Activated CD4-positive, alpha-beta T cell treated with anti-CD3 and anti-CD28 coated beads, Interleukin-2, amount 10 ng/mL, durations not matched to agents 7 days and 5 days (primary cell): ENCODE data around the gene DUXB. TPM values are rescaled to one million over a fixed set of nuclear protein-coding genes. Genes with fewer than 3 reads are reported as not detected.

Experiments used
- CTCF ChIA-PET: fragments of 350-600 bp; sonication (Branson Sonifier 250); formaldehyde crosslinking; loops from one replicate; lab custom pipeline; 2021; ENCODE audit warnings: antibody characterized with exemption; lab: Charles Lee
- POLR2A ChIA-PET: fragments of 350-600 bp; sonication (Branson Sonifier 250); formaldehyde crosslinking; loops from one replicate; lab custom pipeline; 2021; ENCODE audit warnings: antibody characterized with exemption; lab: Charles Lee
- DNase-seq: peaks from one replicate; pipeline ENCODE4 v3.0.0-alpha.2; 2020
- H3K27ac Mint-ChIP-seq: one replicate; pipeline ENCODE4 v1.8.0; 2021; ENCODE audit warnings: mild to moderate bottlenecking, moderate library complexity, mixed read lengths
- H3K27me3 Mint-ChIP-seq: one replicate; pipeline ENCODE4 v1.8.0; 2021; ENCODE audit warnings: mixed read lengths
- H3K36me3 Mint-ChIP-seq: one replicate; pipeline ENCODE4 v1.8.0; 2021; ENCODE audit warnings: low read depth, mixed read lengths
- H3K4me1 Mint-ChIP-seq: one replicate; pipeline ENCODE4 v1.8.0; 2021; ENCODE audit warnings: mixed read lengths
- H3K4me3 Mint-ChIP-seq: one replicate; pipeline ENCODE4 v1.8.0; 2021; ENCODE audit warnings: mild to moderate bottlenecking, moderate library complexity, mixed read lengths
- H3K9me3 Mint-ChIP-seq: one replicate; pipeline ENCODE4 v1.8.0; 2021; ENCODE audit warnings: mixed read lengths
- total RNA-seq, 2 experiments: library from RNA; stranded (reverse); gene quantifications; one replicate each; pipeline ENCODE4 v1.2.3, GENCODE V29; 2021

Gene DUXB
- total RNA-seq, 2 experiments from 2014 or later = not detected

GRCh38 chr16:75648265-75649076 lies 52.8 kb downstream of the DUXB start:
- Mint-ChIP-seq H3K36me3 (peaks cover 56% of the 10 kb centered on the region), H3K27me3 (no peaks in the 10 kb centered on the region), H3K4me1 (peaks cover 70% of the 10 kb centered on the region), H3K27ac (peak overlapping the region; percentile 94), H3K4me3 (peak overlapping the region; percentile 99), H3K9me3 (no peaks in the 10 kb centered on the region)
- DNase-seq = peak; percentile 90
- CTCF ChIA-PET = interaction anchor here (0.5 to 2.9 kb wide), 8 partner anchors 8 to 268 kb away, joined by 3 to 13 read pairs (median 4); partner anchors contain the start of gene TMEM170A
- POLR2A ChIA-PET = interaction anchor here (0.7 to 1.0 kb wide), 2 partner anchors 25 to 547 kb away, joined by 3 to 4 read pairs; partner anchors contain the start of gene ADAT1

- Mint-ChIP-seq H3K36me3 (peaks cover 55% of the 10 kb centered on the region), H3K4me3 (peak within 1 kb of the TSS; percentile 99), H3K4me1 (peaks cover 66% of the 10 kb centered on the region), H3K27me3 (no peaks in the 10 kb centered on the region), H3K9me3 (no peaks in the 10 kb centered on the region), H3K27ac (peak within 1 kb of the TSS; percentile 94)
- ChIA-PET CTCF (interaction anchor here (0.5 to 2.9 kb wide), 8 partner anchors 9 to 183 kb away, joined by 3 to 13 read pairs (median 4); partner anchors contain the start of gene TMEM170A), POLR2A (interaction anchor here (0.6 to 1.0 kb wide), 2 partner anchors 25 to 115 kb away, joined by 3 to 4 read pairs; partner anchors contain the start of gene ADAT1)
- DNase-seq = peak; percentile 95
Measured at GRCh38 chr16:75647492-75648264, 53.6 kb downstream of the DUXB start, which contains the start of the genes KARS1 and TERF2IP. Gene KARS1, minus strand, starts transcription at chr16:75647665. Its CDS starts 26 bp downstream, at chr16:75647639. Gene TERF2IP, plus strand, starts transcription at chr16:75647773. Its CDS starts 110 bp downstream, at chr16:75647883.

- ChIA-PET CTCF (interaction anchor here (1.0 to 2.9 kb wide), 6 partner anchors 8 to 182 kb away, joined by 3 to 13 read pairs (median 4); partner anchors contain the start of gene TMEM170A), POLR2A (interaction anchor here (0.6 to 1.0 kb wide), 2 partner anchors 24 to 115 kb away, joined by 3 to 4 read pairs; partner anchors contain the start of gene ADAT1)
- peak overlapping the region; percentile 99 for H3K4me3 Mint-ChIP-seq
- peaks cover 63% of the 10 kb centered on the region for H3K4me1 Mint-ChIP-seq
- peaks cover 55% of the 10 kb centered on the region for H3K36me3 Mint-ChIP-seq
- DNase-seq = no peak
- peak overlapping the region; percentile 94 for H3K27ac Mint-ChIP-seq
- H3K9me3 Mint-ChIP-seq = no peaks in the 10 kb centered on the region
- no peaks in the 10 kb centered on the region for H3K27me3 Mint-ChIP-seq
Measured at GRCh38 chr16:75647112-75647491, 54.2 kb downstream of the DUXB start.

- Mint-ChIP-seq H3K36me3 (peaks cover 61% of the 10 kb centered on the region), H3K4me3 (peak overlapping the region; percentile 64), H3K4me1 (peaks cover 48% of the 10 kb centered on the region), H3K27me3 (no peaks in the 10 kb centered on the region), H3K9me3 (no peaks in the 10 kb centered on the region), H3K27ac (peak overlapping the region; percentile 80)
- ChIA-PET POLR2A (interaction anchor here (0.7 kb wide), 1 partner anchor 23 kb away, joined by 3 read pairs; no protein-coding TSS in a partner anchor), CTCF (interaction anchor here (1.3 to 1.4 kb wide), 2 partner anchors 12 to 22 kb away, joined by 3 to 6 read pairs; no protein-coding TSS in a partner anchor)
- no peak for DNase-seq
Measured at GRCh38 chr16:75644240-75645012, 56.8 kb downstream of the DUXB start.

Other genes starting within 250 kb of the DUXB start
- gene TMEM170A, start 236.8 kb downstream of the DUXB start, total RNA-seq = 10 to 100 TPM; 35.1 to 36.3 TPM
- gene CHST6, start 206.0 kb downstream of the DUXB start, total RNA-seq = not detected
- under 1 TPM in 1 of 2 experiments, not detected in 1; 0.06 TPM for gene CHST5, start 165.4 kb downstream of the DUXB start, total RNA-seq
- gene TMEM231, start 145.2 kb downstream of the DUXB start, total RNA-seq = 1 to 10 TPM; 1.9 to 2.2 TPM
- 10 to 100 TPM; 60.7 to 66.2 TPM for gene GABARAPL2, start 135.1 kb downstream of the DUXB start, total RNA-seq
- 10 to 100 TPM; 60.3 to 66.1 TPM for gene ADAT1, start 78.2 kb downstream of the DUXB start, total RNA-seq
- gene KARS1, start 53.8 kb downstream of the DUXB start, total RNA-seq = 100 to 1,000 TPM; 185 to 207 TPM
- 10 to 100 TPM; 69.2 to 70.1 TPM for gene TERF2IP, start 53.7 kb downstream of the DUXB start, total RNA-seq
- not detected for gene CPHXL2, start 24.5 kb downstream of the DUXB start, total RNA-seq
- gene CPHXL, start 25.0 kb upstream of the DUXB start, total RNA-seq = not detected